GM12878 (cell line): ENCODE data around the gene MDM4. TPM values are rescaled to one million over a fixed set of nuclear protein-coding genes. Genes with fewer than 3 reads are reported as not detected.

Experiments used
- ATAC-seq: fragments of 200-7000 bp; cut with Tn5 transposase; 3 replicates; pipeline ENCODE4 v1.9.1; 2020; ENCODE audit warnings: mild to moderate bottlenecking, moderate library complexity
- BruUV-seq: library from RNA; stranded (reverse); fragments of 400-500 nt; replicated peaks from 2 replicates; lab custom pipeline; 2021; lab: Mats Ljungman, UMichigan
- CTCF ChIA-PET: fragments of 300-600 bp; sonication (Branson Sonifier 250); formaldehyde crosslinking; extraction: SDS; loops from one replicate; lab custom pipeline; 2021; ENCODE audit warnings: inconsistent platforms; lab: Yijun Ruan, JAX
- POLR2A ChIA-PET: fragments of 350-600 bp; formaldehyde crosslinking; extraction: SDS; loops from one replicate; lab custom pipeline; 2021; ENCODE audit warnings: inconsistent platforms; lab: Charles Lee
- RAD21 ChIA-PET: fragments of 300-600 bp; sonication (Branson Sonifier 250); formaldehyde crosslinking; loops from one replicate; lab custom pipeline; 2023; ENCODE audit warnings: antibody characterized with exemption; ENCODE audit not compliant: unreplicated experiment; lab: Charles Lee
- SMC1A ChIA-PET: fragments of 300-600 bp; sonication (Branson Sonifier 250); formaldehyde crosslinking; loops from one replicate; lab custom pipeline; 2023; ENCODE audit not compliant: unreplicated experiment, uncharacterized antibody; lab: Charles Lee
- DNase-seq: peaks from one replicate; pipeline ENCODE4 v3.0.0-alpha.2; 2011; ENCODE audit warnings: low read depth, low spot score
- FAIRE-seq: peaks from 3 replicates; lab custom pipeline; 2011; peaks lifted over from hg19 to GRCh38; lab: Jason Lieb, UNC
- H2AFZ ChIP-seq: 2 replicates; pipeline ENCODE4 v1.6.0; 2011; ENCODE audit warnings: low read depth, low read length, control low read depth; ENCODE audit not compliant: control insufficient read depth
- H3K27ac ChIP-seq: 2 replicates; pipeline ENCODE4 v1.5.1; 2011; ENCODE audit warnings: control low read depth; ENCODE audit not compliant: control insufficient read depth, insufficient read depth
- H3K27me3 ChIP-seq, 2 experiments: replicated peaks in 1 of 2; 2 replicates each; pipeline versions ENCODE4 v1.6.0 to v1.6.1; 2011; ENCODE audit warnings: low read length in 1 of 2; ENCODE audit not compliant: control insufficient read depth in 2 of 2, insufficient read depth in 2 of 2
- H3K36me3 ChIP-seq, 2 experiments: 2 replicates each; pipeline ENCODE4 v1.5.1; 2011; ENCODE audit warnings: low read length in 1 of 2; ENCODE audit not compliant: control insufficient read depth in 2 of 2, insufficient read depth in 2 of 2
- H3K4me1 ChIP-seq: 2 replicates; pipeline ENCODE4 v1.6.1; 2011; ENCODE audit warnings: mild to moderate bottlenecking, low read length, moderate library complexity, mixed read lengths; ENCODE audit not compliant: control insufficient read depth, insufficient read depth
- H3K4me2 ChIP-seq: 2 replicates; pipeline ENCODE4 v1.6.0; 2011; ENCODE audit warnings: control low read depth; ENCODE audit not compliant: control insufficient read depth, insufficient read depth
- H3K4me3 ChIP-seq: fragments of 200-600 bp; sonication (generic); 2 replicates; pipeline ENCODE4 v1.5.1; 2016
- H3K79me2 ChIP-seq: 2 replicates; pipeline ENCODE4 v1.6.0; 2011; ENCODE audit warnings: low read length; ENCODE audit not compliant: control insufficient read depth, insufficient read depth
- H3K9ac ChIP-seq: 2 replicates; pipeline ENCODE4 v1.8.0; 2011; ENCODE audit warnings: low read length, control low read depth, mixed read lengths; ENCODE audit not compliant: control insufficient read depth, insufficient read depth
- H3K9me3 ChIP-seq: replicated peaks from 3 replicates; pipeline ENCODE4 v1.5.1; 2011; ENCODE audit warnings: mild to moderate bottlenecking, low read length; ENCODE audit not compliant: control insufficient read depth, insufficient read depth
- H4K20me1 ChIP-seq: 2 replicates; pipeline ENCODE4 v1.6.0; 2011; ENCODE audit not compliant: control insufficient read depth, insufficient read depth
- BCL11A ChIP-seq: IDR thresholded peaks from 2 replicates; pipeline ENCODE4 v1.6.1; 2011; ENCODE audit warnings: low read depth, low read length
- KDM1A ChIP-seq: fragments of 200-600 bp; sonication (generic); IDR thresholded peaks from 2 replicates; pipeline ENCODE4 v1.6.1; 2016; ENCODE audit warnings: borderline replicate concordance
- MYC ChIP-seq: IDR thresholded peaks from 2 replicates; pipeline ENCODE4 v1.6.1; 2011; ENCODE audit warnings: mild to moderate bottlenecking, low read length, moderate library complexity, inconsistent platforms; ENCODE audit not compliant: insufficient read depth, insufficient replicate concordance, insufficient read length, severe bottlenecking
- NR2C1 ChIP-seq: fragments of 450-650 bp; IDR thresholded peaks from 2 replicates; pipeline ENCODE4 v1.6.1; 2017; ENCODE audit warnings: antibody characterized with exemption, mild to moderate bottlenecking, moderate library complexity
- PML ChIP-seq: IDR thresholded peaks from 2 replicates; pipeline ENCODE4 v1.6.1; 2012; ENCODE audit warnings: low read length, inconsistent platforms
- POLR2A ChIP-seq: IDR thresholded peaks from 2 replicates; pipeline ENCODE4 v1.6.1; 2011; ENCODE audit warnings: low read depth, mild to moderate bottlenecking, low read length
- POLR2AphosphoS2 ChIP-seq: IDR thresholded peaks from 2 replicates; pipeline ENCODE4 v1.6.1; 2011; ENCODE audit warnings: low read depth, mild to moderate bottlenecking, low read length, improper control_type of control experiment, moderate library complexity
- RAD51 ChIP-seq: fragments of 450-650 bp; IDR thresholded peaks from 2 replicates; pipeline ENCODE4 v1.6.1; 2016; ENCODE audit warnings: moderate library complexity, mild to moderate bottlenecking, inconsistent platforms
- RCOR1 ChIP-seq: conservative IDR thresholded peaks from 2 replicates; pipeline ENCODE4 v1.6.1; 2012; ENCODE audit warnings: low read depth, low read length, improper control_type of control experiment
- SREBF1 ChIP-seq: IDR thresholded peaks from 2 replicates; pipeline ENCODE4 v1.6.1; 2012; ENCODE audit warnings: mild to moderate bottlenecking, low read length
- YBX1 ChIP-seq: fragments of 450-650 bp; IDR thresholded peaks from 2 replicates; pipeline ENCODE4 v1.6.1; 2016; ENCODE audit warnings: antibody characterized with exemption
- YY1 ChIP-seq: IDR thresholded peaks from 2 replicates; pipeline ENCODE4 v1.6.1; 2011; ENCODE audit warnings: low read depth, mild to moderate bottlenecking, low read length
- ZBED1 ChIP-seq: IDR thresholded peaks from 2 replicates; pipeline ENCODE4 v1.6.1; 2016; ENCODE audit warnings: borderline replicate concordance
- ZBTB40 ChIP-seq: fragments of 450-650 bp; IDR thresholded peaks from 2 replicates; pipeline ENCODE4 v1.6.1; 2016; ENCODE audit warnings: mild to moderate bottlenecking, moderate library complexity, borderline replicate concordance
- ZNF207 ChIP-seq: fragments of 450-650 bp; IDR thresholded peaks from 2 replicates; pipeline ENCODE4 v1.6.1; 2014; ENCODE audit warnings: antibody characterized with exemption, mild to moderate bottlenecking, borderline replicate concordance
- WGBS: methylation state at CpG from one replicate; pipeline ENCODE4 v1.1.6; 2016; ENCODE audit warnings: low lambda C conversion rate; ENCODE audit not compliant: insufficient replicate concordance, insufficient coverage; ENCODE audit errors: missing lambda C conversion rate; 5-methylcytosine and 5-hydroxymethylcytosine counted together
- in situ Hi-C: fragments of 300-500 bp; cut with MboI; formaldehyde crosslinking; loops from 9 replicates; pipeline ENCODE4 v1.14.3; 2018; ENCODE audit warnings: mixed read lengths
- intact Hi-C: fragments of 100-400 bp; cut with micrococcal nuclease; formaldehyde crosslinking; loops from one replicate; pipeline ENCODE4 v1.14.2; 2022; ENCODE audit not compliant: unreplicated experiment
- polyA plus RNA-seq, 11 experiments: library from polyadenylated mRNA; depleted of rRNA in 4 of 11; unstranded in 6 of 11; stranded (reverse) in 5 of 11; fragments of >200 nt; fragmentation: Nextera tagmentation in 4 of 11; fragmentation: Illumina TruSeq in 1 of 11; extraction: Ambion mirVana in 4 of 11; extraction: Trizol in 1 of 11; gene quantifications; 1 replicate in 1 of 11; 2 replicates in 10 of 11; pipeline versions ENCODE4 v1.2.1 to v1.2.3, GENCODE V29; 2011 to 2016; ENCODE audit warnings: inconsistent platforms in 2 of 11, missing spikeins in 2 of 11, low read depth in 1 of 11
- total RNA-seq, 4 experiments: library from RNA; depleted of rRNA in 3 of 4; stranded (reverse); fragments of >200 nt in 3 of 4; fragmentation: Illumina TruSeq in 1 of 4; extraction: Trizol in 1 of 4; gene quantifications; 2 replicates each; pipeline versions ENCODE4 v1.2.1 to v1.2.3, GENCODE V29; 2013 to 2021
- TF ChIP-seq, protein P1 (sequence below): fragments of 450-650 bp; formaldehyde crosslinking; IDR thresholded peaks from 2 replicates; pipeline ENCODE4 v1.4.0; 2022; ENCODE audit warnings: mild to moderate bottlenecking, moderate library complexity
- TF ChIP-seq, protein P2 (sequence below): fragments of 450-650 bp; IDR thresholded peaks from 2 replicates; pipeline ENCODE4 v1.6.1; 2017; ENCODE audit warnings: mild to moderate bottlenecking, low read depth, inconsistent platforms; ENCODE audit not compliant: poor library complexity, severe bottlenecking

Gene MDM4
- total and polyA plus RNA-seq, 10 of the 15 experiments (the other 5 are each of a cell fraction or from before 2014, with no cell fraction given): 2.5 to 74.4 (median 22.7) TPM

- BruUV-seq: no TSS peak
- peaks cover 17 to 37% of the 10 kb centered on the region in 2 experiments for H3K36me3 ChIP-seq
- ChIA-PET POLR2A (interaction anchor here (0.5 kb wide), 1 partner anchor 26 kb away, joined by 3 read pairs; no protein-coding TSS in a partner anchor), RAD21 (no interaction called here), CTCF (interaction anchor here (0.9 to 1.8 kb wide), 4 partner anchors 10 to 259 kb away, joined by 3 to 9 read pairs (median 4); no protein-coding TSS in a partner anchor), SMC1A (interaction anchor here (0.8 to 0.9 kb wide), 2 partner anchors 10 to 18 kb away, joined by 3 to 5 read pairs; no protein-coding TSS in a partner anchor)
- DNase-seq: no peak
- no peak for FAIRE-seq
- no peaks in the 10 kb centered on the region for H4K20me1 ChIP-seq
- 100% methylated on average over 2 of the region's 2 CpGs for WGBS
- H3K27me3 ChIP-seq: no peaks in the 10 kb centered on the region
- no peak overlapping the region for H3K4me3 ChIP-seq
- H3K9me3 ChIP-seq: no peaks in the 10 kb centered on the region; the same call in 1 of the 3 replicates
- H3K27ac ChIP-seq: no peak overlapping the region
- in situ Hi-C loops: no loop called here
- intact Hi-C loops: no loop called here
- H3K9ac ChIP-seq: no peak overlapping the region
- H3K4me1 ChIP-seq: peaks cover 16% of the 10 kb centered on the region; the same call in 1 of the 2 replicates
- no peak overlapping the region for H3K4me2 ChIP-seq
- H3K79me2 ChIP-seq: no peaks in the 10 kb centered on the region; the same call in none of the 2 replicates
- no peak overlapping the region for H2AFZ ChIP-seq
- no peak for ATAC-seq
- TF ChIP-seq, protein P1, sequence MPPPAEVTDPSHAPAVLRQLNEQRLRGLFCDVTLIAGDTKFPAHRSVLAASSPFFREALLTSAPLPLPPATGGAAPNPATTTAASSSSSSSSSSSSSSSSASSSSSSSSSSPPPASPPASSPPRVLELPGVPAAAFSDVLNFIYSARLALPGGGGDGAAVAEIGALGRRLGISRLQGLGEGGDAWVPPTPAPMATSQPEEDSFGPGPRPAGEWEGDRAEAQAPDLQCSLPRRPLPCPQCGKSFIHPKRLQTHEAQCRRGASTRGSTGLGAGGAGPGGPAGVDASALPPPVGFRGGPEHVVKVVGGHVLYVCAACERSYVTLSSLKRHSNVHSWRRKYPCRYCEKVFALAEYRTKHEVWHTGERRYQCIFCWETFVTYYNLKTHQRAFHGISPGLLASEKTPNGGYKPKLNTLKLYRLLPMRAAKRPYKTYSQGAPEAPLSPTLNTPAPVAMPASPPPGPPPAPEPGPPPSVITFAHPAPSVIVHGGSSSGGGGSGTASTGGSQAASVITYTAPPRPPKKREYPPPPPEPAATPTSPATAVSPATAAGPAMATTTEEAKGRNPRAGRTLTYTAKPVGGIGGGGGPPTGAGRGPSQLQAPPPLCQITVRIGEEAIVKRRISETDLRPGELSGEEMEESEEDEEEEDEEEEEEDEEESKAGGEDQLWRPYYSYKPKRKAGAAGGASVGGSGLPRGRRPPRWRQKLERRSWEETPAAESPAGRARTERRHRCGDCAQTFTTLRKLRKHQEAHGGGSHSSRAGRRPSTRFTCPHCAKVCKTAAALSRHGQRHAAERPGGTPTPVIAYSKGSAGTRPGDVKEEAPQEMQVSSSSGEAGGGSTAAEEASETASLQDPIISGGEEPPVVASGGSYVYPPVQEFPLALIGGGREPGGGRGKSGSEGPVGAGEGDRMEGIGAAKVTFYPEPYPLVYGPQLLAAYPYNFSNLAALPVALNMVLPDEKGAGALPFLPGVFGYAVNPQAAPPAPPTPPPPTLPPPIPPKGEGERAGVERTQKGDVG (CRISPR knock-in tag): no peak
- no peak for TF ChIP-seq RAD51
- no peak for TF ChIP-seq MYC
- no peak for TF ChIP-seq PML
- no peak for TF ChIP-seq ZBTB40
- no peak for TF ChIP-seq YY1
- TF ChIP-seq SREBF1: no peak
- TF ChIP-seq POLR2A: no peak
- TF ChIP-seq POLR2AphosphoS2: no peak
- TF ChIP-seq BCL11A: no peak
- TF ChIP-seq ZBED1: no peak
- TF ChIP-seq YBX1: no peak
- no peak for TF ChIP-seq KDM1A
- TF ChIP-seq, protein P2, sequence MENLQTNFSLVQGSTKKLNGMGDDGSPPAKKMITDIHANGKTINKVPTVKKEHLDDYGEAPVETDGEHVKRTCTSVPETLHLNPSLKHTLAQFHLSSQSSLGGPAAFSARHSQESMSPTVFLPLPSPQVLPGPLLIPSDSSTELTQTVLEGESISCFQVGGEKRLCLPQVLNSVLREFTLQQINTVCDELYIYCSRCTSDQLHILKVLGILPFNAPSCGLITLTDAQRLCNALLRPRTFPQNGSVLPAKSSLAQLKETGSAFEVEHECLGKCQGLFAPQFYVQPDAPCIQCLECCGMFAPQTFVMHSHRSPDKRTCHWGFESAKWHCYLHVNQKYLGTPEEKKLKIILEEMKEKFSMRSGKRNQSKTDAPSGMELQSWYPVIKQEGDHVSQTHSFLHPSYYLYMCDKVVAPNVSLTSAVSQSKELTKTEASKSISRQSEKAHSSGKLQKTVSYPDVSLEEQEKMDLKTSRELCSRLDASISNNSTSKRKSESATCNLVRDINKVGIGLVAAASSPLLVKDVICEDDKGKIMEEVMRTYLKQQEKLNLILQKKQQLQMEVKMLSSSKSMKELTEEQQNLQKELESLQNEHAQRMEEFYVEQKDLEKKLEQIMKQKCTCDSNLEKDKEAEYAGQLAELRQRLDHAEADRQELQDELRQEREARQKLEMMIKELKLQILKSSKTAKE: no peak
- TF ChIP-seq RCOR1: no peak
- no peak for TF ChIP-seq ZNF207
- TF ChIP-seq NR2C1: no peak
These were observed 32.1 kb downstream of the MDM4 start for GRCh38 chr1:204548265-204548664.
